ENCODE measurements around the gene EXOC1. TPM values are rescaled to one million over a fixed set of nuclear protein-coding genes. Genes with fewer than 3 reads are reported as not detected.

The EXOC1 gene
- total RNA-seq, 1 experiment from 2014 or later: 17.6 TPM

DNA sequence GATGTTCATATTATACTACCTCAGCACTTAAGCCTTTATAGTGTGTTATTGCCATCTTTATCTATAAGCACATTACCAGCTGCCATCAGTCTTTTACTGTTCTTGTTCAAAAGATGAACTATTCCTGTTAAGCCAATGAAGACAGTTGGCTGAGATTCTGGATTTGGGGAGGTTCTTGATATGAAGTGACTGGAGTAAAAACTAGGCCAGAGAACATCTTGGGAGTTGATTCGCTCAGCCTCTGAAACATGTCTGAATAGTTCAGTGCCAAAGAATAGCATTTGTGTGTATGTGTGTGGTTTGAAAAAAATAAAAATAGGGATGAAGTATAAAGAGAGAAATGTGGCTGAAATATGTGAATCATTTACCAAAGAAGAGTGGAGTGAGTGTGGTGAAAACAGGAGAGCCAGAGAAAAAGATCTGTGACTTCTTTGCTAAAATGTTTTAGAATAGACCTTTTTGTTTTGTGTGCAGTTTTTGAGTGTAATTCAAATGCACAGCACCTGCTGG is 15.2 kb downstream of the EXOC1 start:
- H3K79me2 ChIP-seq (ENCODE audit: insufficient read depth, low read length): no peaks in the 10 kb centered on the region
- no peak overlapping the region for H2AFZ ChIP-seq (ENCODE audit: low read depth, low read length, poor library complexity, severe bottlenecking)
- no peak for ATAC-seq
- DNase-seq (ENCODE audit: low read depth, low spot score): no peak
- CTCF ChIA-PET: no interaction called here
- no peak overlapping the region for H3K4me3 ChIP-seq (replicated peaks in 1 of 2; ENCODE audit: low read depth in 1 of 2, low read length in 2 of 2)
- H3K36me3 ChIP-seq (ENCODE audit: control insufficient read depth in 1 of 2, insufficient read depth in 2 of 2, low read length in 2 of 2): peaks cover 5 to 15% of the 10 kb centered on the region in 2 experiments; a peak in 3 of 4 replicates
- H3K9me3 ChIP-seq (ENCODE audit: control insufficient read depth in 1 of 2, insufficient read depth in 1 of 2, low read depth in 1 of 2, low read length in 2 of 2): no peaks in the 10 kb centered on the region
- H3K27me3 ChIP-seq (ENCODE audit: insufficient read depth, low read length): no peaks in the 10 kb centered on the region
- H3K27ac ChIP-seq (ENCODE audit: low read depth, low read length): no peak overlapping the region
- H3K4me2 ChIP-seq (ENCODE audit: low read length): no peak overlapping the region
- no peak overlapping the region for H3K9ac ChIP-seq (ENCODE audit: low read length)
- POLR2A ChIA-PET: no interaction called here
- intact Hi-C loops (cut with micrococcal nuclease): loop anchor here (10.0 kb wide), 2 partner anchors 424 to 524 kb away; partner anchors contain the start of gene SRD5A3
- H3K4me1 ChIP-seq (ENCODE audit: control insufficient read depth in 1 of 2, insufficient read depth in 2 of 2, low read length in 2 of 2): peaks cover 12 to 26% of the 10 kb centered on the region in 2 experiments
- BruUV-seq (replicated peaks): no TSS peak
- H3K9me2 ChIP-seq (ENCODE audit: insufficient read depth): no peaks in the 10 kb centered on the region
- H4K20me1 ChIP-seq (ENCODE audit: insufficient read depth): no peaks in the 10 kb centered on the region
- TF ChIP-seq, protein P1, sequence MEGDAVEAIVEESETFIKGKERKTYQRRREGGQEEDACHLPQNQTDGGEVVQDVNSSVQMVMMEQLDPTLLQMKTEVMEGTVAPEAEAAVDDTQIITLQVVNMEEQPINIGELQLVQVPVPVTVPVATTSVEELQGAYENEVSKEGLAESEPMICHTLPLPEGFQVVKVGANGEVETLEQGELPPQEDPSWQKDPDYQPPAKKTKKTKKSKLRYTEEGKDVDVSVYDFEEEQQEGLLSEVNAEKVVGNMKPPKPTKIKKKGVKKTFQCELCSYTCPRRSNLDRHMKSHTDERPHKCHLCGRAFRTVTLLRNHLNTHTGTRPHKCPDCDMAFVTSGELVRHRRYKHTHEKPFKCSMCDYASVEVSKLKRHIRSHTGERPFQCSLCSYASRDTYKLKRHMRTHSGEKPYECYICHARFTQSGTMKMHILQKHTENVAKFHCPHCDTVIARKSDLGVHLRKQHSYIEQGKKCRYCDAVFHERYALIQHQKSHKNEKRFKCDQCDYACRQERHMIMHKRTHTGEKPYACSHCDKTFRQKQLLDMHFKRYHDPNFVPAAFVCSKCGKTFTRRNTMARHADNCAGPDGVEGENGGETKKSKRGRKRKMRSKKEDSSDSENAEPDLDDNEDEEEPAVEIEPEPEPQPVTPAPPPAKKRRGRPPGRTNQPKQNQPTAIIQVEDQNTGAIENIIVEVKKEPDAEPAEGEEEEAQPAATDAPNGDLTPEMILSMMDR (IDR thresholded peaks at IDR 0.05 in 2 of 3, conservative IDR thresholded peaks at IDR 0.05 in 1 of 3; ENCODE audit: borderline replicate concordance in 1 of 3, insufficient read depth in 1 of 3, low read depth in 2 of 3, low read length in 2 of 3): no peak
- TF ChIP-seq, protein P2, sequence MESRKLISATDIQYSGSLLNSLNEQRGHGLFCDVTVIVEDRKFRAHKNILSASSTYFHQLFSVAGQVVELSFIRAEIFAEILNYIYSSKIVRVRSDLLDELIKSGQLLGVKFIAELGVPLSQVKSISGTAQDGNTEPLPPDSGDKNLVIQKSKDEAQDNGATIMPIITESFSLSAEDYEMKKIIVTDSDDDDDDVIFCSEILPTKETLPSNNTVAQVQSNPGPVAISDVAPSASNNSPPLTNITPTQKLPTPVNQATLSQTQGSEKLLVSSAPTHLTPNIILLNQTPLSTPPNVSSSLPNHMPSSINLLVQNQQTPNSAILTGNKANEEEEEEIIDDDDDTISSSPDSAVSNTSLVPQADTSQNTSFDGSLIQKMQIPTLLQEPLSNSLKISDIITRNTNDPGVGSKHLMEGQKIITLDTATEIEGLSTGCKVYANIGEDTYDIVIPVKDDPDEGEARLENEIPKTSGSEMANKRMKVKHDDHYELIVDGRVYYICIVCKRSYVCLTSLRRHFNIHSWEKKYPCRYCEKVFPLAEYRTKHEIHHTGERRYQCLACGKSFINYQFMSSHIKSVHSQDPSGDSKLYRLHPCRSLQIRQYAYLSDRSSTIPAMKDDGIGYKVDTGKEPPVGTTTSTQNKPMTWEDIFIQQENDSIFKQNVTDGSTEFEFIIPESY (IDR thresholded peaks at IDR 0.05; ENCODE audit: extremely low read depth, insufficient replicate concordance, low read length): no peak
- TF ChIP-seq, protein P3, sequence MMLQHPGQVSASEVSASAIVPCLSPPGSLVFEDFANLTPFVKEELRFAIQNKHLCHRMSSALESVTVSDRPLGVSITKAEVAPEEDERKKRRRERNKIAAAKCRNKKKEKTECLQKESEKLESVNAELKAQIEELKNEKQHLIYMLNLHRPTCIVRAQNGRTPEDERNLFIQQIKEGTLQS (IDR thresholded peaks at IDR 0.05): no peak
- TF ChIP-seq POLR2AphosphoS5 (IDR thresholded peaks at IDR 0.05; ENCODE audit: low read depth, low read length) (no peak), EZH2 (IDR thresholded peaks at IDR 0.05) (no peak), RAD21 (IDR thresholded peaks at IDR 0.05; ENCODE audit: low read depth) (no peak), ZNF274 (IDR thresholded peaks at IDR 0.05; ENCODE audit: low read depth, low read length) (no peak)
- RAD21 ChIA-PET (ENCODE audit: low non-redundant PET in 1 of 2, low total read pairs in 2 of 2, uncharacterized antibody in 2 of 2, unreplicated experiment in 2 of 2): no interaction called here
